ENCODE results near the gene ALG8. TPM values are rescaled to one million over a fixed set of nuclear protein-coding genes. Genes with fewer than 3 reads are reported as not detected.
"Not testable (repeated sequence)": the region's sequence is repeated elsewhere in the genome, so short reads cannot be mapped to it uniquely, and the experiment has no call there.

ALG8 gene
- polyA plus RNA-seq, 1 of the 3 experiments (the other 2 are of a cell fraction), result 42.0 TPM

- Histone ChIP-seq H3K9me3 (no peaks in the 10 kb centered on the region), H3K27me3 (ENCODE audit: insufficient read depth) (no peaks in the 10 kb centered on the region), H3K4me2 (no peak overlapping the region), H3K9me2 (no peaks in the 10 kb centered on the region), H3K9ac (no peak overlapping the region), H3K36me3 (replicated peaks in 1 of 2; ENCODE audit: control insufficient read depth in 1 of 2, insufficient read depth in 2 of 2, low read length in 1 of 2) (no peaks in the 10 kb centered on the region), H3K27ac (ENCODE audit: low read depth in 2 of 2, low read length in 1 of 2) (no peak overlapping the region), H3K4me3 (ENCODE audit: low read depth in 2 of 2, low read length in 1 of 2) (no peak overlapping the region), H3F3A (replicated peaks; ENCODE audit: insufficient read depth) (no peaks in the 10 kb centered on the region), H2AFZ (ENCODE audit: low read depth) (no peak overlapping the region), H3K4me1 (ENCODE audit: control insufficient read depth in 1 of 2, insufficient read depth in 2 of 2, low read depth in 1 of 2, low read length in 1 of 2) (no peaks in the 10 kb centered on the region), H3K79me2 (ENCODE audit: insufficient read depth) (no peaks in the 10 kb centered on the region), H4K20me1 (ENCODE audit: insufficient read depth) (no peaks in the 10 kb centered on the region)
- WGBS (ENCODE audit: low lambda C conversion rate), result 60% methylated on average over 3 of the region's 3 CpGs
- no peak for DNase-seq
- CTCF ChIA-PET, result no interaction called here
- POLR2A ChIA-PET, result no interaction called here
- no peak for TF ChIP-seq RXRA (IDR thresholded peaks at IDR 0.05; ENCODE audit: borderline replicate concordance, low read depth)
- TF ChIP-seq, protein P1, sequence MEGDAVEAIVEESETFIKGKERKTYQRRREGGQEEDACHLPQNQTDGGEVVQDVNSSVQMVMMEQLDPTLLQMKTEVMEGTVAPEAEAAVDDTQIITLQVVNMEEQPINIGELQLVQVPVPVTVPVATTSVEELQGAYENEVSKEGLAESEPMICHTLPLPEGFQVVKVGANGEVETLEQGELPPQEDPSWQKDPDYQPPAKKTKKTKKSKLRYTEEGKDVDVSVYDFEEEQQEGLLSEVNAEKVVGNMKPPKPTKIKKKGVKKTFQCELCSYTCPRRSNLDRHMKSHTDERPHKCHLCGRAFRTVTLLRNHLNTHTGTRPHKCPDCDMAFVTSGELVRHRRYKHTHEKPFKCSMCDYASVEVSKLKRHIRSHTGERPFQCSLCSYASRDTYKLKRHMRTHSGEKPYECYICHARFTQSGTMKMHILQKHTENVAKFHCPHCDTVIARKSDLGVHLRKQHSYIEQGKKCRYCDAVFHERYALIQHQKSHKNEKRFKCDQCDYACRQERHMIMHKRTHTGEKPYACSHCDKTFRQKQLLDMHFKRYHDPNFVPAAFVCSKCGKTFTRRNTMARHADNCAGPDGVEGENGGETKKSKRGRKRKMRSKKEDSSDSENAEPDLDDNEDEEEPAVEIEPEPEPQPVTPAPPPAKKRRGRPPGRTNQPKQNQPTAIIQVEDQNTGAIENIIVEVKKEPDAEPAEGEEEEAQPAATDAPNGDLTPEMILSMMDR (IDR thresholded peaks at IDR 0.05), result no peak
- no peak for TF ChIP-seq SMC3 (IDR thresholded peaks at IDR 0.05; ENCODE audit: low read depth, low read length)
- TF ChIP-seq NFIC (IDR thresholded peaks at IDR 0.05; ENCODE audit: borderline replicate concordance), result peak; percentile 37
- no peak for TF ChIP-seq RAD21 (IDR thresholded peaks at IDR 0.05; ENCODE audit: low read length)
- TF ChIP-seq, protein P2, sequence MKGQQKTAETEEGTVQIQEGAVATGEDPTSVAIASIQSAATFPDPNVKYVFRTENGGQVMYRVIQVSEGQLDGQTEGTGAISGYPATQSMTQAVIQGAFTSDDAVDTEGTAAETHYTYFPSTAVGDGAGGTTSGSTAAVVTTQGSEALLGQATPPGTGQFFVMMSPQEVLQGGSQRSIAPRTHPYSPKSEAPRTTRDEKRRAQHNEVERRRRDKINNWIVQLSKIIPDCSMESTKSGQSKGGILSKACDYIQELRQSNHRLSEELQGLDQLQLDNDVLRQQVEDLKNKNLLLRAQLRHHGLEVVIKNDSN (IDR thresholded peaks at IDR 0.05; ENCODE audit: borderline replicate concordance, low read depth), result no peak
- TF ChIP-seq ZBTB33 (IDR thresholded peaks at IDR 0.05; ENCODE audit: borderline replicate concordance, low read depth), result no peak
- TF ChIP-seq TCF12 (IDR thresholded peaks at IDR 0.05), result no peak
Observed at GRCh38 chr11:78085972-78086371, 53.5 kb downstream of the ALG8 start.

- H3K9me2 ChIP-seq; H3K9ac ChIP-seq; H3K4me1 ChIP-seq (ENCODE audit: control insufficient read depth in 1 of 2, insufficient read depth in 2 of 2, low read depth in 1 of 2, low read length in 1 of 2); H3K79me2 ChIP-seq (ENCODE audit: insufficient read depth); H3K36me3 ChIP-seq (replicated peaks in 1 of 2; ENCODE audit: control insufficient read depth in 1 of 2, insufficient read depth in 2 of 2, low read length in 1 of 2); H3K4me2 ChIP-seq; H3K4me3 ChIP-seq (ENCODE audit: low read depth in 2 of 2, low read length in 1 of 2); H3K9me3 ChIP-seq; H2AFZ ChIP-seq (ENCODE audit: low read depth); H3K27ac ChIP-seq (ENCODE audit: low read depth in 2 of 2, low read length in 1 of 2); H3F3A ChIP-seq (replicated peaks; ENCODE audit: insufficient read depth); H4K20me1 ChIP-seq (ENCODE audit: insufficient read depth); H3K27me3 ChIP-seq (ENCODE audit: insufficient read depth); POLR2A ChIA-PET; DNase-seq: not testable (repeated sequence)
- 84% methylated on average over 8 of the region's 8 CpGs for WGBS (ENCODE audit: low lambda C conversion rate)
- CTCF ChIA-PET, result interaction anchor here (1.5 kb wide), 1 partner anchor 479 kb away, joined by 3 read pairs; no protein-coding TSS in a partner anchor
Observed at GRCh38 chr11:78084506-78084905, 54.9 kb downstream of the ALG8 start.
